Ascending aorta (tissue), 2 donors: ENCODE results near the gene OLIG2. TPM values are rescaled to one million over a fixed set of nuclear protein-coding genes. Genes with fewer than 3 reads are reported as not detected.

Experiments used
- DNase-seq, 2 donors: peaks; one replicate each; pipeline ENCODE4 v3.0.0-alpha.2; 2019; ENCODE audit warnings: low spot score in 2 of 2
- H3K27ac ChIP-seq, 2 donors: fragments of 200-600 bp; sonication (generic); one replicate each; pipeline ENCODE4 v1.5.1; 2016 to 2017; ENCODE audit warnings: mild to moderate bottlenecking in 1 of 2
- H3K27me3 ChIP-seq: fragments of 200-600 bp; sonication (generic); one replicate; pipeline ENCODE4 v1.5.1; 2017
- H3K36me3 ChIP-seq, 2 donors: fragments of 200-600 bp; sonication (generic); one replicate each; pipeline ENCODE4 v1.5.1; 2016
- H3K4me1 ChIP-seq, 2 donors: fragments of 200-600 bp; sonication (generic); one replicate each; pipeline ENCODE4 v1.5.1; 2016 to 2017; ENCODE audit warnings: mild to moderate bottlenecking in 1 of 2
- H3K4me3 ChIP-seq, 2 donors: fragments of 200-600 bp; sonication (generic); one replicate each; pipeline ENCODE4 v1.5.1; 2016 to 2017; ENCODE audit warnings: mild to moderate bottlenecking in 1 of 2
- H3K9me3 ChIP-seq, 2 donors: fragments of 200-600 bp; sonication (generic); one replicate each; pipeline ENCODE4 v1.5.1; 2016
- intact Hi-C: fragments of 100-400 bp; cut with DNase I; formaldehyde crosslinking; loops from one replicate; pipeline ENCODE4 v1.15.1; 2023
- total RNA-seq: library from RNA; depleted of rRNA; stranded (reverse); fragments of >200 nt; gene quantifications from one replicate; pipeline ENCODE4 v1.1.0, GENCODE V29; 2016
- TF ChIP-seq, protein P1 (sequence below), 3 experiments: fragments of 200-600 bp in 2 of 3; fragments of 450-650 bp in 1 of 3; sonication (generic) in 2 of 3; IDR thresholded peaks; one replicate each; pipeline ENCODE4 v1.5.1; 2016 to 2019; ENCODE audit warnings: antibody characterized with exemption in 3 of 3, mild to moderate bottlenecking in 1 of 3, moderate library complexity in 1 of 3

The OLIG2 gene
- total RNA-seq, 1 donor from 2014 or later, result not detected

DNA sequence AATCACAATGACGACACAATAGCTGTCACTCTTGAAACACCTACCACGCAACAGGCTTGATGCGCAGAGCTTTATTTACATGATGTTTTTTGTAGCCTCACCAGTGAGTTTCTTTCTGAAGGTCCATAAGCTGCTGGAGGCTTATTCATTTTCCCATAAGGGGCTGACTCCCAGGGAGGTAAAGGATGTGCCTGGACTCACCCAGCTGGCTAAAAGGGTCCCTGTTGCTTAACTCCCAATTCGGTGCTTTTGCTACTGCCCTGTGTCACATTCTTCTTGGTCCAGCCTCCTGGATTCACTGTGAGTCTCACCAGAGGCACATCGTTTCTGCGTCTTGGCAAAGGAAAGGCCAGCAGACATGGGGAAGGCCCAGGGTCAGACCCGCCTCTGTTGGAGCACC, 44.6 kb upstream of the OLIG2 start:
- Histone ChIP-seq H3K4me1 (no peaks in the 10 kb centered on the region), H3K27ac (no peak overlapping the region), H3K9me3 (no peaks in the 10 kb centered on the region), H3K36me3 (no peaks in the 10 kb centered on the region), H3K27me3 (no peaks in the 10 kb centered on the region), H3K4me3 (no peak overlapping the region)
- DNase-seq, result no peak
- TF ChIP-seq, protein P1, sequence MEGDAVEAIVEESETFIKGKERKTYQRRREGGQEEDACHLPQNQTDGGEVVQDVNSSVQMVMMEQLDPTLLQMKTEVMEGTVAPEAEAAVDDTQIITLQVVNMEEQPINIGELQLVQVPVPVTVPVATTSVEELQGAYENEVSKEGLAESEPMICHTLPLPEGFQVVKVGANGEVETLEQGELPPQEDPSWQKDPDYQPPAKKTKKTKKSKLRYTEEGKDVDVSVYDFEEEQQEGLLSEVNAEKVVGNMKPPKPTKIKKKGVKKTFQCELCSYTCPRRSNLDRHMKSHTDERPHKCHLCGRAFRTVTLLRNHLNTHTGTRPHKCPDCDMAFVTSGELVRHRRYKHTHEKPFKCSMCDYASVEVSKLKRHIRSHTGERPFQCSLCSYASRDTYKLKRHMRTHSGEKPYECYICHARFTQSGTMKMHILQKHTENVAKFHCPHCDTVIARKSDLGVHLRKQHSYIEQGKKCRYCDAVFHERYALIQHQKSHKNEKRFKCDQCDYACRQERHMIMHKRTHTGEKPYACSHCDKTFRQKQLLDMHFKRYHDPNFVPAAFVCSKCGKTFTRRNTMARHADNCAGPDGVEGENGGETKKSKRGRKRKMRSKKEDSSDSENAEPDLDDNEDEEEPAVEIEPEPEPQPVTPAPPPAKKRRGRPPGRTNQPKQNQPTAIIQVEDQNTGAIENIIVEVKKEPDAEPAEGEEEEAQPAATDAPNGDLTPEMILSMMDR (IDR thresholded peaks at IDR 0.05), result no peak
- intact Hi-C loops, result no loop called here

DNA sequence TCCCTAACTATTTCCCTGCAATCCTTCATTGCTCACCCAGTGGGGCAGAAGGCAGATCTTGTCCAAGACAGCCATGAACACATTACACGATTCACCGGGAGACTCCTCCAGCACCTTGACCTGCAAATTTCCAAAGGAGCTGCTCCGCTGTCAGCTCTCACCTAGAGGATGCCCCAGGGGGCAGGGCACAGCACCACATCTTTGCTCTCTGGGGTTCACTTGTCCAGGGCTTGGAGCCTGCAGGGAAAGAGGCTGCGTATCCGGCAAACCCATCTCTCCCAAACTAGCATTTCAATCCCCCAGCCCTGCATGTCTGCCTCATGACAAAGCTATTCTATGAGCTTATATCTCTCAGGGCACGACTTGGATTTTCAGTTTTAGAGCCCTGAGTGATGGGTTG, 35.1 kb upstream of the OLIG2 start:
- Histone ChIP-seq H3K27ac (no peak overlapping the region), H3K4me1 (no peaks in the 10 kb centered on the region), H3K27me3 (no peaks in the 10 kb centered on the region), H3K9me3 (no peaks in the 10 kb centered on the region), H3K36me3 (no peaks in the 10 kb centered on the region), H3K4me3 (no peak overlapping the region)
- DNase-seq, result no peak
- TF ChIP-seq, protein P1 (IDR thresholded peaks at IDR 0.05), result no peak
- intact Hi-C loops, result no loop called here

DNA sequence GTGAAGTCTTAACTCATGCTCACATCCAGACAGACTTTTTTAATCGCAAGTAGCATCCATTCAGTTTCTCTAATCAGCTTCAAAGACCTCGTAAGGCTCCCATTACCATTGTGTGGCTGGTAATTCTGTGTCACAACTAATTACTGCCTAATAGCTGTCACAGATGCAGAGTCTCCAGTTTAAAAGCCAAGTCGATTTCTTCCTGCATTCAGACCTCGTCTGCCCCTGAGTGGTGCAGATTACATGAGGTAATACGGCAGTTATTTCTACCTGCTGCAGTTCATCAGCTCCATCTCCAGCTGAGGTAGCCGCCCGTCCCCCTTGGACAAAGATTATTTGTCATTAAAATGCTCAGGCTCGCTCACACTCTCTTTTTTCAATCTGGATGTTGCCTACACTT, 34.4 kb upstream of the OLIG2 start:
- no peak for DNase-seq
- Histone ChIP-seq H3K27ac (no peak overlapping the region), H3K9me3 (no peaks in the 10 kb centered on the region), H3K4me1 (no peaks in the 10 kb centered on the region), H3K4me3 (no peak overlapping the region), H3K27me3 (no peaks in the 10 kb centered on the region), H3K36me3 (no peaks in the 10 kb centered on the region)
- intact Hi-C loops, result no loop called here
- TF ChIP-seq, protein P1 (IDR thresholded peaks at IDR 0.05), result no peak

DNA sequence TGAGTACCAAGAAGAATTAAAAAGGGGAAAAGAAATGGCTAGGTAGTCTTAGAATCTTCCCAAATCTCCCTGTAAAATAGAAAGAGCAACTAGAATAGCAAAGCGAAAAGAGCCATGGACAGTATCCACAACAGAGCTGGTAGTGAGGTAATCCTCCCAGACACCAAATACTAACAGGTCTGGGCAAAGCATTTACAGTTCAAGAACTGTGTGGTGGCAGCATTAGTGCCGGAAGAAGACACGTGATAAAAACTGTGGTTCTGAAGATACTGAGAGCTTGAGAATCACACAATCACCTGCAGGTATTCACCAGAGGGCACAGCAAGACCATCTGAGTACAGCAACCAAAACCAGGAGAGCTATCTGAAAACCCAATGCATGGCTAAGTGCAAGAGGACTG, 31.8 kb upstream of the OLIG2 start:
- Histone ChIP-seq H3K4me1 (no peaks in the 10 kb centered on the region), H3K4me3 (no peak overlapping the region), H3K27ac (no peak overlapping the region), H3K36me3 (no peaks in the 10 kb centered on the region), H3K27me3 (no peaks in the 10 kb centered on the region), H3K9me3 (no peaks in the 10 kb centered on the region)
- intact Hi-C loops, result no loop called here
- DNase-seq, result no peak
- TF ChIP-seq, protein P1 (IDR thresholded peaks at IDR 0.05), result no peak

DNA sequence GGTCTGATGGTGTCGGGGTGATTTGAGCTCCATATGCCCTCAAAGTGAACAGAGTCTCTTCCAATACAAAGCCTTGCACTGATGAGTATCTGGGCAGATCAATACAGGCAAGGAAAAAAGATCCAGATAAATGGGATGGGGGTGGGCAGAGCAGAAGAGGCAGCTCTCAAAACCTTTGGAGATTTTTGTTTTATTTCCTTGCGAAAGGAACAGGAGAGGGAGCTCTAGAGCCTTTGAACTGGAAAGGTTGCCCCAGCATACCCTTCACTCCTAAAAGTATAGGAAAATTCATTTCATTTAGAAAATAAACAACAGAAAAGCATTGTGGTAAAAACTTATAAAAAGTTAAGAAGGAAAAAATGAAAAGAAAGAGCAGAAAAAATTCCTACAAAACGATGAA, 31.4 kb upstream of the OLIG2 start:
- Histone ChIP-seq H3K4me1 (no peaks in the 10 kb centered on the region), H3K27me3 (no peaks in the 10 kb centered on the region), H3K36me3 (no peaks in the 10 kb centered on the region), H3K9me3 (no peaks in the 10 kb centered on the region), H3K4me3 (no peak overlapping the region), H3K27ac (no peak overlapping the region)
- TF ChIP-seq, protein P1 (IDR thresholded peaks at IDR 0.05), result no peak
- intact Hi-C loops, result no loop called here
- no peak for DNase-seq

DNA sequence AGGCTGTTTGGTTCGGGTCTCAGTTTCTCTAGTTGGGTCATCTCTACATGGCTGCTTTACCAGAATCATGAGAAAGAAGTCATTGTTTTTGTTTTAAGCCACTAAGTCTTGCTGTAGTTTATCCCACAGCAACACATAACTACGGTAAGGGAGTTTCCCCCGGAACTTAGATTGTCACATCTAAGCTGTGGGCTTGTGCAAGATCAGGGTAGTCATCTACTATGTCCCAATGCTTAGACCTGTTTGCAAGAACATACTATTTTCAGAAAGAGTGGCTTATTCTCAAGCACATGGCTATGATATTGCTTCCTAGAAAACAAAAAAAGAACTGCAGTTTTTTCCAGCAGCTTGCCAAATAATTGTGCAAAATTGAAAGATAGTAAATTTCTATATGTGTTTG, 18.0 kb upstream of the OLIG2 start:
- Histone ChIP-seq H3K36me3 (no peaks in the 10 kb centered on the region), H3K9me3 (no peaks in the 10 kb centered on the region), H3K4me1 (no peaks in the 10 kb centered on the region), H3K4me3 (no peak overlapping the region), H3K27ac (no peak overlapping the region), H3K27me3 (no peaks in the 10 kb centered on the region)
- TF ChIP-seq, protein P1 (IDR thresholded peaks at IDR 0.05), result no peak
- DNase-seq, result no peak
- intact Hi-C loops, result no loop called here
